HTERT RPE-1 (cell line): ENCODE data around the gene TRIM26.
"Not testable (repeated sequence)": the region's sequence is repeated elsewhere in the genome, so short reads cannot be mapped to it uniquely, and the experiment has no call there.

ENCODE experiments used
- in situ Hi-C: fragments of 300-500 bp; cut with MboI; formaldehyde crosslinking; loops from 4 replicates; pipeline ENCODE4 v1.14.3; 2020; ENCODE audit warnings: low sequenced_read_pairs

TRIM26 gene

GRCh38 chr6:30172681-30173080 lies 40.5 kb downstream of the TRIM26 start:
- in situ Hi-C loops, result no loop called here

- in situ Hi-C loops, result no loop called here
These were observed 41.3 kb downstream of the TRIM26 start for GRCh38 chr6:30171677-30172471.

- in situ Hi-C loops, result no loop called here
These were observed 43.3 kb downstream of the TRIM26 start for GRCh38 chr6:30169658-30170614.

GRCh38 chr6:30168741-30169140 lies 44.5 kb downstream of the TRIM26 start:
- in situ Hi-C loops, result no loop called here

- in situ Hi-C loops, result no loop called here
These were observed 46.1 kb downstream of the TRIM26 start for GRCh38 chr6:30167101-30167500.

- in situ Hi-C loops, result not testable (repeated sequence)
These were observed 48.0 kb downstream of the TRIM26 start for GRCh38 chr6:30165238-30165637.

- in situ Hi-C loops, result no loop called here
These were observed 48.5 kb downstream of the TRIM26 start for GRCh38 chr6:30164714-30165113.

- in situ Hi-C loops, result no loop called here
These were observed 49.1 kb downstream of the TRIM26 start for GRCh38 chr6:30163918-30164654.

GRCh38 chr6:30163090-30163917 lies 49.9 kb downstream of the TRIM26 start, which contains the start of gene TRIM15:
TSS of gene TRIM15 (plus strand) at chr6:30163546. CDS start at chr6:30163685, 139 bp downstream.
- in situ Hi-C loops, result no loop called here

- in situ Hi-C loops, result no loop called here
These were observed 50.7 kb downstream of the TRIM26 start for GRCh38 chr6:30162265-30163089.

- in situ Hi-C loops, result no loop called here
These were observed 52.2 kb downstream of the TRIM26 start, which contains the start of gene TRIM10 for GRCh38 chr6:30160785-30161531. TSS of gene TRIM10 (minus strand) at chr6:30161211. CDS start at chr6:30160858, 353 bp downstream.

- in situ Hi-C loops, result no loop called here
These were observed 53.0 kb downstream of the TRIM26 start for GRCh38 chr6:30160008-30160784.

GRCh38 chr6:30158475-30159040 lies 54.6 kb downstream of the TRIM26 start:
- in situ Hi-C loops, result no loop called here

GRCh38 chr6:30157999-30158398 lies 55.2 kb downstream of the TRIM26 start:
- in situ Hi-C loops, result no loop called here

- in situ Hi-C loops, result no loop called here
These were observed 55.6 kb downstream of the TRIM26 start for GRCh38 chr6:30157581-30157980.

- in situ Hi-C loops, result no loop called here
These were observed 56.4 kb downstream of the TRIM26 start for GRCh38 chr6:30156774-30157173.

- in situ Hi-C loops, result no loop called here
These were observed 57.0 kb downstream of the TRIM26 start for GRCh38 chr6:30156262-30156599.
